Measurements from ENCODE around the gene VKORC1.

The VKORC1 gene

GRCh38 chr16:31130336-31130891 is 35.8 kb upstream of the VKORC1 start:
- no peak for DNase-seq (ENCODE audit: low read depth)

GRCh38 chr16:31129568-31130335 is 35.2 kb upstream of the VKORC1 start:
- DNase-seq (ENCODE audit: low read depth) = no peak

- no peak for DNase-seq (ENCODE audit: low read depth)
Observed at GRCh38 chr16:31128711-31129567, 34.3 kb upstream of the VKORC1 start.

GRCh38 chr16:31127182-31127581 is 32.6 kb upstream of the VKORC1 start:
- DNase-seq (ENCODE audit: low read depth) = no peak

- no peak for DNase-seq (ENCODE audit: low read depth)
Observed at GRCh38 chr16:31125844-31126243, 31.2 kb upstream of the VKORC1 start.

GRCh38 chr16:31120129-31120528 is 25.5 kb upstream of the VKORC1 start:
- DNase-seq (ENCODE audit: low read depth) = no peak

- DNase-seq (ENCODE audit: low read depth) = no peak
Observed at GRCh38 chr16:31118223-31119155, 23.9 kb upstream of the VKORC1 start.

GRCh38 chr16:31117384-31118222 is 23.0 kb upstream of the VKORC1 start, which contains the start of gene KAT8:
Gene KAT8 (plus strand): TSS chr16:31117664. CDS start chr16:31117682, 18 bp downstream.
- peak; percentile 93 for DNase-seq (ENCODE audit: low read depth)

GRCh38 chr16:31114468-31114867 is 19.9 kb upstream of the VKORC1 start:
- no peak for DNase-seq (ENCODE audit: low read depth)

GRCh38 chr16:31113121-31114120 is 18.8 kb upstream of the VKORC1 start:
- no peak for DNase-seq (ENCODE audit: low read depth)

GRCh38 chr16:31112711-31113110 is 18.1 kb upstream of the VKORC1 start:
- DNase-seq (ENCODE audit: low read depth) = no peak

- no peak for DNase-seq (ENCODE audit: low read depth)
Observed at GRCh38 chr16:31111881-31112466, 17.4 kb upstream of the VKORC1 start.

- DNase-seq (ENCODE audit: low read depth) = no peak
Observed at GRCh38 chr16:31110106-31111034, 15.8 kb upstream of the VKORC1 start.

- no peak for DNase-seq (ENCODE audit: low read depth)
Observed at GRCh38 chr16:31109622-31110021, 15.0 kb upstream of the VKORC1 start.

- DNase-seq (ENCODE audit: low read depth) = no peak
Observed at GRCh38 chr16:31108794-31109558, 14.4 kb upstream of the VKORC1 start.

- DNase-seq (ENCODE audit: low read depth) = peak; percentile 32
Observed at GRCh38 chr16:31108035-31108793, 13.6 kb upstream of the VKORC1 start, which contains the start of gene BCKDK. Gene BCKDK (plus strand): TSS chr16:31108386. CDS start chr16:31109224, 838 bp downstream.
